Stimulated activated CD8-positive, alpha-beta memory T cell treated with anti-CD3 and anti-CD28 coated beads, Interleukin-4, amount 100 ng/mL, for 48 hours (primary cell): ENCODE results near the gene WSCD2.

Experiments used
- DNase-seq: peaks from one replicate; pipeline ENCODE4 v3.0.0-alpha.2; 2020

WSCD2 gene

DNA sequence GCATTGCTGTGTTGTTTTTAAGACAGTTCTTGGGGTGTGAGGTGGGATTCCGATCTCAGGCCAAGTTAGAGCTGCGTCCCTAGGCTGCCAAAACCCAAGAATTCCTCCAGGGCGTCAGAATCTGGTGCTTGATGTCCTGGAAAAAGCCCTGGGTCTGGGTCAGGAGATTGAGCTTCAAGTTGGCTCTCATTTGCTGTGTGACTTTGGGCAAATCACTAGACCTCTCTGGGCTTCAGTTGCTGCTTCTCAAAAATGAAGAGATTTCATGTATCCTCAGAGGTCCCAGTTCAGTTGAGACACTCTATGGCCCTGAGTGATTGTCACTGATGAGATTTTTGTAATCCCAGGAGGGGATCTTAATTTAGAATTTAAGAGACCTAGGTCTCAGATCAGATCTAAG is 1.9 kb downstream of the WSCD2 start:
- DNase-seq: no peak

- no peak for DNase-seq
Observed at GRCh38 chr12:108131657-108132126, 2.6 kb downstream of the WSCD2 start.

GRCh38 chr12:108133482-108133881 is 4.4 kb downstream of the WSCD2 start:
- no peak for DNase-seq

DNA sequence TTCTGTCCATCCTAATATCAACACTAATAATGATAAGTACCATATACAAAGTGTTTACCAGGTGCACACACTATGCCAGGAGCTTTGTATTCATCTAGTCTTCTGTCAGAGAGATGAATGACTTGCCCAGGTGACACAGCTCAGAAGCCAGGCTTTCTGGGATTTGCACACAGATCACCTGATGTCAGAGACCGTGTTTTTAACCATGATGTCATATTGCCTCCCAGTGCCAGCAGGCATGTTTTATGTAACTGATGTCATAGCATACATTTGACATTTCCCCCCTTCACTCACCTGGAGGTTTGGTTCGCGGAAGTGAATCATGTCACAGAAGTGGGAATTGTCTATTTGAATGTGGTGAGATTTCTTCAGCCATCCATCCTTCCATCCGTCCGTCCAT is 5.7 kb downstream of the WSCD2 start:
- DNase-seq: no peak

DNA sequence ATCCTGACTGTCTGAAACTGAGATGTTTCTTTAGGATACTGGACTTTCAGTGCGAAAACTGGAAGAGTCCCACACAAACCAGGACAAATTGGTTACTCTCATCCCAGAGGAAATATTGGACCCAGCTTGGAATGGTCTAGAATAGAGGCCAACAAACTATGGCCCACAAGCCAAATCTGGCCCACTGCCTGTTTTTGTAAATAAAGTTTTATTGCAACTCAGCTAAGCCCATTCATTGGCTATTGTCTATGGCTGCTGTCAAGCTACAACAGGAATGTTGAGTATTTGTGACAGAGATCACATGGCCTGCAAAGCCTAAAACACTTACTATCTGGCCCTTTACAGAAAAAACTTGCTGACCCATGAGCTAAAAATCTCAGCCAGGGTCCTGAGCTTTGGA is 6.5 kb downstream of the WSCD2 start:
- no peak for DNase-seq

- DNase-seq: no peak
Observed at GRCh38 chr12:108136697-108137096, 7.6 kb downstream of the WSCD2 start.

GRCh38 chr12:108139454-108139853 is 10.4 kb downstream of the WSCD2 start:
- no peak for DNase-seq

DNA sequence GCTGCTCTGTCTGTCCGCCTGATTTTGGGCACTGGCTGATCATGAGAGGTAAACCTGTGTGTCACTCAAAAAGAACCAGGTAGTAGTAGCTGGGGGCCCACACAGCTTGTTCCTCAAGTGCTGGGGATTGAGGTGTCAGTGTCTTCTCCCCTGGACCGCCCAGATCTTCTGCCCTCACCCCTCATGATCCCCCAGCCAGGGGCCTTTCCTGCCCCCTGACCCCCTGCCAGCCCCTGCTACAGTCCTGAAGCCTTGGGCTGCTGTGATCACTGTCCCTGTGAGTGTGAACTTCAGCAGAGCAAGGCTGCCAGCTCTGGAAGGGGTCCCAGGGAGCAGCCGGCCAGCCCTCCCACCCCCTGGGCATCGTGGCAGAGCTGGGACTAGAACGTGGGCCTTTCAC is 11.4 kb downstream of the WSCD2 start:
- DNase-seq: no peak

DNA sequence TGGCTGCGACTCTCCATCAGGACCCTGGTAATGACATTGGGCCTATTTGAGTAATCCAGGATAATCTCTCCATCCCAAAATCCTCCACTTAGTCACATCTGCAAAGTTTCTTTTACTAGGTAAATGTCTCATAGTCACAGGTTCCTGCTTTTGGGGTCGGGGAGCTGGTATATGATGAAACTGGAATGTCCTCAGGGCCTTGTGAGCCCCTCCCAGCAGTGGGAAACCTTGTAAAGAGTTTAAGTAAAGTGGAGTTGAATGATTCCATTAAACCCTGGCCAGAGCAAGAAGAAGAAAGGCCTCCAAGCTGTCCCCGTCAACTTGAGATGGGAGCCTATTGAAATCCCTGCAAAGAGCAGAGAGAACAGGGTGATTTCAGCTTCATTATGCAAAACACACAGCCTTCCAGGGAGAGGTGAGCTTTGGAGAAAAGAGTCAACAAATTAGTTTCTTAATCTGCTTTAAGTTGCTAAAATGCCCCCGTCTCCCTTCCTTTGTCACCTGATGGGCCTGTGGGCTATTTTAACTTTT is 12.6 kb downstream of the WSCD2 start:
- no peak for DNase-seq

GRCh38 chr12:108143144-108143543 is 14.1 kb downstream of the WSCD2 start:
- no peak for DNase-seq

- no peak for DNase-seq
Observed at GRCh38 chr12:108144080-108144479, 15.0 kb downstream of the WSCD2 start.

GRCh38 chr12:108145011-108145410 is 15.9 kb downstream of the WSCD2 start:
- no peak for DNase-seq

DNA sequence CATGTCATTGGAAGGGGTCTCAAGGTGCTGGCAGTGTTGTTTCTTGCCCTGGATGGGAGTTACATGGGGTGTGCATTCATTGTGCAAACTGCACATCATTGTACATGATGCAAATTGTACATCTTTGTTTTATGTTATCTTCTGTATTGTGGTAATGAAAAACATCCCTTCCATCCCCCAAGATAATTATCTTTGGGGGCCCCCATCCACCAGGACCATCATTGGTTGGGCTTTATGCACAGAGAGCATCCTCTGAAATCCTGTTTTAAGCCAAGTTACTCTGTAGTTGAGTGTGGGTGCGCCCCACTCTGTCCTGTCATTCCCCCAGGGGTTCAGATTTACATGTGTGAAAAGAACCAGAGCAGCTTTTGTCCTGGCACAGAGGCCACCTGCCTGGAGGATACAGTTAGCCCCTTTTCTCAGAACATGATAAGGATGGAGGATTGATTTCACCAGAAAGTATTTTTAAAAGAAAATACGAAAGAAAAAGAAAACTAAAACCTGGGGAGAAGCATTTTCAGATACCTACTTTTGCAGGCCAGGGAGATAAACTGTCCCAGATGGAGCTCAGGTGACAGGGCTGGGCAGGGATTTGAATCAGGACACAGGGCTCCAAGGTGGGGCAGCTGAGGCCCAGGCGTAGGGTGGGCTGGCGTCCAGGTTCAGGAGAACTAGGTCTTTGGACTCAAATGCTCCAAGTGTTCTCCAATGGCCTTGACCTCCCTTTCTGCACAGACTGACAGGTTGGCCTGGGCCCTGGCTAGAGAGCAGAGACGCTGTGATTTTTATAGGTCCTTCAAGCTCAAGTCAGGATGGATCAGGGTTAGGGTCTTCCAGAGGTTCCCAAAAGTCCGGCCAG is 17.2 kb downstream of the WSCD2 start:
- no peak for DNase-seq

DNA sequence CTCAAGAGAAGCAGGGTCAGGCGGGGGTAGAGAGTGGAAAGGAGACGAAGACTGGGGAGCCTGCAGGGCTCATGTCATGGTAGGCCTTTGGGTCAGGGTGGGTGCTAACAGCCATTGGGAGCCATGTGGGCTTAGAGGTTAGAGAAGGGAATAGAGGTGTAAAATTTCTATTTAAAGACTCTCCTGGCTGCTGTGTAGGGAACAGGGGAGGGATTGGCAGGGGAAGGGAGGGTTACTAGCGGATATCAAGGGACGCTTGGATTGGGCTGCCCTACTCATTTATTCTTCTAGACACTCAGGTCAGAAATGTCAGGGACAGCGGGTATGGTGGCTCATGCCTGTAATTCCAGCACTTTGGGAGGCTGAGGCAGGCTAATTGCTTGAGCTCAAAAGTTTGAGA is 18.2 kb downstream of the WSCD2 start:
- DNase-seq: no peak

- DNase-seq: no peak
Observed at GRCh38 chr12:108148521-108149074, 19.5 kb downstream of the WSCD2 start.

- no peak for DNase-seq
Observed at GRCh38 chr12:108150436-108150835, 21.3 kb downstream of the WSCD2 start.

DNA sequence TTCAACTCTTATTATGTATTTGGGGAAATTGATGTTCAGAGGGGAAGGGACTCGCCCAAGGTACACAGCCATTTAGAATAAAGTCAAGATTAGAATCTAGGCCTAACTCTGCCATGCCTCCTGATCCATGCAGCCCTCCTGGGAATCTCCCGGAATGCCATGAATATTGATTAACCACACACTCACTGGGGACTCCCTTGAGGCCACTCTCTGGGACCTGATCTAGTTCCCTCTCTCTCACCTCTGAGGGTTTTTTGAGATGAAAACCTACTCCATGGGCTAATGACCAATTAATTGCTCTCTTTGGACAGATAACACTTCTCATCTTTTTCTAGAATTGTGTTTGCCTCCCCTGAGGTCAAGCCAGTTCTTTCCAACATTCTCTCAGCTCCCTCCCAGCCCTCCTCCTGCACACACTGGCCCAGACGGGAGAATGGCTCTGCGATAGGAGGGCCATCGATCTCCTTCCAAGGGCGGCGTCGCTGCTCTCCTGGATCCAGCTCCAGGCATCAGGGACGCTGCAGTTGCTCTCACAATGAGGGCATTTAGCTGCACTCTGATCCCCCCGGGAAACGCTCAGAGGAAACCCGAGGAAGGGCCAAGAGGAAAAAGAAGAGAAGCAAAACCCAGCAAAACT is 22.6 kb downstream of the WSCD2 start:
- DNase-seq: no peak

DNA sequence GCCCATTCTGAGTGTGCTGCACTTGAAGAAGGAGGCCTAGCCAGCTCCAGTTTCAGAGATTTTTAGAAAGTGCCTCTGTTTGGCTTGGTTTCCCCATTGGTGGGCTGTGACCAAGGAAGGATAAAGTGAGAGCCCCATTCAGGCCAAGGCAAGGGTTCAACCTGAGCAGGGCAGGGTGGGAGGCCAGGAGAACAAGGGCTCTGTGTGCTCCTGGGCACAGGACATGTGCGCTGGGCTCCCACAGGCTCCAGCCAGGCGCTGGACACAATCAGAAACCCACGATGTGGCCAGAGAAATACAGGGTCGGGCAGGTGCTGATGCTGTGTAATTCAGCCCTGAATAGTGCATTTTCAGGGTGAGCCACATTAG is 23.1 kb downstream of the WSCD2 start:
- DNase-seq: no peak

DNA sequence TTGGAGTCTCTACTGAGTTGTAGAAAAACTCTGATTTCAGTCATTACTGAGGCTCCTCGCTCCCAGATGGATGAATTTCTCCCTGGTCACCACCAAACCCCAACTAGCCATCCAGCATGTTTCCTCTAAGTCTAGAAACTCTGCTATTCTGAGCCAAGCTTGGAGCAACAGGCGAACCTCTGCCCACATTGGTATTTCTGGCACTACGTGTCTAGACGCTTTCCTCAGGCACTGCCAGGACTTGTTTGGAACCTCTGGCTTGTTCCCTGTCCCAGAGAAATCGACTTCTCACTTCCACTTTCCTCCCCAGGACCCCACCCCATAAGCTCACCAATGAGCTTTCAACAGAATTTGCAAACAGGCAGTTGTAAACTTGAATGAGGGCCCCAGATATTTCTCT is 27.6 kb downstream of the WSCD2 start:
- no peak for DNase-seq

DNA sequence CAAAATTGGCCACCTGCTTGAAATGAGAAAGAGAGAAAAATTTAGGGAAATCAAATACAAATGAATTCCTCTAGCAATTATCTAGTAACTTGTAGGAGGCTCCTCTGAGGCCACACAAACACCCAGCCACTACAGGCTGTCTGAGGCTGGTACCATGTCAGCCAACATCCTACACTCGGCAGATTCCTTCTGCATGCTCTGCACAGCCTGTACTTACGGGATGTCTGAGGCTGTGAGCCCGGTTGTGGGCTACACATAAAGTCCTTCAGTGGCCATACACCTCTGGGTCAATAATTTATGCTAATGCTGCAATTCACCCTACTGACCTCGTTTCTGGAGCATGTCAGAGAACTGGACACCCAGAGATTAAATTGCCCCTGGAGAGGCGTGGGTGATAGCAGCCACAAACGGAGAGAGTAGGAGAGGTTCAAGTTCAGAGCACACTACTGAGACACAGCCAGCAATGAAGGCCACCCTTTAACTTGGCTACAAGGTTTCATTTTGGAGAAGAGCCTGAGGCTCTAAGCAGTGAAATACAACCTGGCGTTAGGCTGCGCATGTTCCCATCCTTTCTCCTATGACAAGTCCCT is 28.9 kb downstream of the WSCD2 start:
- no peak for DNase-seq

DNA sequence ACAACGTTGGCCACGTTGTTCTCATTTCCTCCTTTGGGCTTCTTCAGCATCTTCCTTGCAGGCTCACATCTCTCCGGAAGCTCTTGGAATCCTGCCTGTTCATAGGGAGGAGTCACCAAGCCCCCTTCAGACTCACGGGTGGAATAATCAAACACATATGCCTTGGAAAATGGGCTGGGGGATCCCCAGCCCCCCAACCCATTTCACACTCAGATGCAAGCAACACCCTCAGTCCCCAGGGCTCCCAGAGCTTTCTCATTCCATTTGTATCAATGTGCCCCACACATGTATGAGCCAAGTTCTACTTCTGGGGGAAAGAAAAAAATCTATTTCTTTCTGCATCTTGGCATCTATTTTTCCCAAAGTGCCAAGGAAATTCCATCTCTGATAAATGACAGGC is 33.1 kb downstream of the WSCD2 start:
- DNase-seq: no peak

DNA sequence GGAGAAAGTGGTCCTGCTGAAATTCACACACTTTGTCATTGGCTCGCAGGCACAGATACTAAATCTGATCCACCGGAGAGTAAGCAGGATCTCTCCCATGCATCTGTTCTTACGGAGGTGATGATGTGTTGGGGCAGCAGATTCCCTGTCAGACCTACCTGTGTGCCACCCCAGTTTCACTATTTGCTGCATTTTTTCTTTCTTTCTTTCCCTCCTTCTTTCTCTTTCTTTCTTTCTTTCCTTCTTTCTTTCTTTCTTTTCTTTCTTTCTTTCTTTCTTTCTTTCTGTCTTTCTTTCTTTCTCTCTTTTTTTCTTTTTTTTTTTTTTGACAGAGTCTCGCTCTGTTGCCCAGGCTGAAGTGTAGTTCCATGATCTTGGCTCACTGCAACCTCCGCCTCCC is 37.4 kb downstream of the WSCD2 start:
- no peak for DNase-seq

DNA sequence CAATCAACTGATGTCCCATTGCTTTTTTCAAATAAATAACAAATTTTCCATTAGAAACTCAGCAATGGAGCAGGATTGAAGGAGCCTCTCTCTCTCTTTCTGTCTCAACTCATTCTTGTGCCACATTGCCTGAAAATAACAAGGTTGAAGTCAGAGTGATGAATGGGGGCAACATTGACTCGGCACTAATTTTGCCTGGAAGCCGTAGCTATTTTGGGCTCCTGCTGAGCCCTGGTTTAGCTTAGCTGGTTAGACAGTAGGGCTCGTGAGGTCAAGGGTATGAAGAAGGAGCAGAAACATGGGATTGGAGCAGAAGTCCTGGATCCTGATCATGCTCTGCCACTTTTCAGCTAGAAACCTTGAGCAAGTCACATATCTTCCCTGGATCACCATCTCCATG is 38.9 kb downstream of the WSCD2 start:
- DNase-seq: no peak

- no peak for DNase-seq
Observed at GRCh38 chr12:108169708-108170107, 40.6 kb downstream of the WSCD2 start.
